ENCODE data around the gene P3H3.

The P3H3 gene

GRCh38 chr12:6827982-6828780 lies at the start of gene P3H3:
Gene P3H3, plus strand, starts transcription at chr12:6828407. Its CDS starts 34 bp downstream, at chr12:6828441.
- DNase-seq (ENCODE audit: low read depth in 2 of 2), result no peak

- peak; percentile 85 to 86 for DNase-seq (ENCODE audit: low read depth in 2 of 2)
Measured at GRCh38 chr12:6778574-6779550, 49.3 kb upstream of the P3H3 start.

GRCh38 chr12:6779708-6780432 lies 48.3 kb upstream of the P3H3 start:
- DNase-seq (ENCODE audit: low read depth in 2 of 2), result no peak

DNA sequence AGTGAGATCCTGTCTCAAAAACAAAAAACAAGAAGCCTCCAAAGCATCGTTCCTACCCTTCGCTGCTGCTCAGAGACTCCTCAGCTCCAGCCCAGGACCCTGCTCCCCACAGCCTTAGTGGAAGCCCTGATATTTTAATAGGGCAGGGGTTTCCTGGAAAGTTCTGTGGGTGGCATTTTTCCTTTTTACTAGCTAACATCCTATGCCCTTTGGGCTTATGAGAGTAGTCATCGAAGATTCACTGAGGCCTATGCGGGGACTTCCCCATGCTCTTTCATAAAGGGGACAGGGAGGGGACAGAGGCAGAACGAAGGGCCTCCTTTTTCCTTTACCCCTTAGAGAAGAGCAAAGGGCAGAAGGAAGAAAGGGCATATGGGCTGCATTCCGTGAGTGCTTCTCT lies 47.6 kb upstream of the P3H3 start:
- DNase-seq (ENCODE audit: low read depth in 2 of 2), result no peak

DNA sequence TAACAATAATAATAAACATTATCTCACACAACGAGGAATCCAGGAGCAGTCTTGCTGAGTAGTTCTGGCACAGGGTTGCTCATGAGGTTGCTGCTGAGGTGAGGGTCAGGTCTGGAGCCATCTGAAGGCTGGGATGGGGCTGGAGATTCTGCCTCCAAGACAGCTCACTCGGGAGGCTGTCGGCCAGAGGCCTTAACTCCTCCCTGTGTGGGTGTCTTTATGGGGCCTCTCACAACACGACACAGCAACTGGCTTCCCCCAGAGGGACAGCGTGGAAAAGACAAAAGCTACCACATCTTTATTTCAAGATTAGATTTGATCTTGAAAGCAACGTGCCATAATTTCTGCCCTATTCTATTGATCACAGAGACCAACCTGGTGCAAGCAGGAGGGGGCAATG lies 46.1 kb upstream of the P3H3 start:
- no peak for DNase-seq (ENCODE audit: low read depth in 2 of 2)

GRCh38 chr12:6782850-6783566 lies 45.2 kb upstream of the P3H3 start:
- no peak for DNase-seq (ENCODE audit: low read depth in 2 of 2)

- DNase-seq (ENCODE audit: low read depth in 2 of 2), result no peak
Measured at GRCh38 chr12:6783828-6784227, 44.4 kb upstream of the P3H3 start.

DNA sequence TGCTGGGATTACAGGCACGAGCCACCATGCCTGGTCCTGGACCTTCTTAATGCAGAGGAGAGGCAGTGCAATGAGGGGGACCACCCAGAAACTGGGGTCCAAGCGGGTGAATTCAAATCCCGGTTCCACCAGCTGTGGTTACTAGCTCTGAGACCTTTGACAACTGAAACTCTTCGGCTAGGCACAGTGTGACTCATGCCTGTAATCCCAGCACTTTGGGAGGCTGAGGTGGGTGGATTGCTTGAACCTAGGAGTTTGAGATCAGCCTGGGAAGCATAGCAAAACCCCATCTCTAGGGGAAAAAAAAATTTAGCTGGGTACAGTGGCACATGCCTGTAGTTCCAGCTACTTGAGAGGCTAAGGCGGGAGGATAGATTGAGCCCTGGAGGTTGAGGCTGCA lies 43.9 kb upstream of the P3H3 start:
- no peak for DNase-seq (ENCODE audit: low read depth in 2 of 2)

GRCh38 chr12:6784761-6785160 lies 43.4 kb upstream of the P3H3 start:
- no peak for DNase-seq (ENCODE audit: low read depth in 2 of 2)

DNA sequence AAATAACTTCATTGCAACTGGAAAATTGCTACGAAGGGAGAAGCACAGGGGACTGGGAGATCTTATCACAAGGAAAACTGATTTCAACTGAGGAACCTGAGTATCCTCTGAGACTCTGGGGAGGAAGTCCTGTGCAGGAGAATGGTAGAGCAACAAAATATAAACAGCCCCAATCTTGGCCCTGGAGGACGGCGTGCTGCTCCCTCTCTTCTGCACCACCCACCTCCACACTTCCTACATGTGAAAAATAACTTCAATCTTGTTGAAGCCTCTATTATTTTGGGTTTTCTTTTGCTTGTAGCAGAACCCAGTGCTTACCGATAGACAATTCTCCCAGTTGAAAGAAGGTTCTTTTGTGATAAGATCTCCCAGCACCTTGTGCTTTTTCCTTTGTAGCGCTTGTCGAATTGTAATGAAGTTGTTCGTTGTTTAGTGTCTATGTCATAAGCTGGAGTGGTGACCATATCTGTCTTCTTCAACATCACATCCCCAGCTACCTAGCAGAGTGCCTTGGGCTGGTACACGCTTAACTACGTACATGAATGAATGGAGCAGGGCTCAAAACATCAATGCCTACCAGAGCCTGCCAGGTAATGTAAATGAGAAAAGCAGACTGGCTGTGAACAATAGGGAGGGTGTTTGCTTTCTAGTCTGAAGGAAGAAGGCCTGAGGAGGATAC lies 41.7 kb upstream of the P3H3 start:
- no peak for DNase-seq (ENCODE audit: low read depth in 2 of 2)

DNA sequence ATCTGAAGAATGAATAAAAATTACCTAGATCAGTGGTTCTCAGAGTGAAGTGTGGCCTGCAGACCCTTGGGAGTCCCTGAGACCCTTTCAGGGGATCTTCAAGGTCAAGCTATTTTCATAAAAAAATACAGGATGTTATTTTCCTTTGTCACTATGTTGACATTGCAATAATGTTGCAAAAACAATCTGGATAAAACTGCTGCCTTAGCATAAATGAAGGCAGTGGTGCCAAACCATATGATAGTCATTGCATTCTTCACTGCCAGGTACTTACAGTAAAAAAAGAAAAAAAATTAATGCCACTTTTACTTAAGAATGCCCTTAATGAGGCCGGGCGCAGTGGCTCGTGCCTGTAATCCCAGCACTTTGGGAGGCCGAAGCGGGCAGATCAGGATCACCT lies 40.9 kb upstream of the P3H3 start:
- no peak for DNase-seq (ENCODE audit: low read depth in 2 of 2)

DNA sequence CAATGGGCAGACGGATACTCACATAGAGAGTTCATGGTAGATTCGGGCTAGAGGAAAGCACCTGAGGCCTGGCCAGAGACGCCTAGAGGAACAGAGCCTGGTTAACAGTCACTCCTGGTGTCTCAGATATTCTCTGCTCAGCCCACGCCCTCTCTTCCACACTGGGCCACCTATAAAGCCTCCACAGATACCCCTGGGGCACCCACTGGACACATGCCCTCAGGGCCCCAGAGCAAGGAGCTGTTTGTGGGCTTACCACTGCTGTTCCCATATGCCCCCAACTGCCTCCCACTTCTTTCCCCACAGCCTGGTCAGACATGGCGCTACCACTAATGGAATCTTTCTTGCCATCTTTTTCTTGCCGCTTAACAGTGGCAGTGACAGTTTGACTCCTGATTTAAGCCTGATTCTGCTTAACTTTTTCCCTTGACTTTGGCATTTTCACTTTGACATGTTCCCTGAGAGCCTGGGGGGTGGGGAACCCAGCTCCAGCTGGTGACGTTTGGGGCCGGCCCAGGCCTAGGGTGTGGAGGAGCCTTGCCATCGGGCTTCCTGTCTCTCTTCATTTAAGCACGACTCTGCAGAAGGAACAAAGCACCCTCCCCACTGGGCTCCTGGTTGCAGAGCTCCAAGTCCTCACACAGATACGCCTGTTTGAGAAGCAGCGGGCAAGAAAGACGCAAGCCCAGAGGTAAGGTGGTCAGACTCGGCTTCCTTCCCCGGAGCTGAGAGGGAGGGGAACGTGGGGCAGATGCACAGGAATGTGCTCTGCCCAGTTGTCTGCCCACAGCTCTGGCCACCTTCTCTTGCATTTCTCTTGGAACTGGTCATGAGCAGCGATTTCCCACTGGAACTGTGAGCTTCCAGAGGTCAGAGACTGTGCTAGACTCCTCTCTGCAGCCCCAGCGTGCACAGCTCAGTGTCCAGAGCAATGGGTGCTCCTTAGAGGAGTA lies 39.0 kb upstream of the P3H3 start, which contains the start of gene CD4:
TSS of gene CD4 (plus strand) at position 557 of the 953 bp plus-strand sequence. CDS start 10,611 bp downstream, outside the sequence.
- DNase-seq (ENCODE audit: low read depth in 2 of 2), result no peak

DNA sequence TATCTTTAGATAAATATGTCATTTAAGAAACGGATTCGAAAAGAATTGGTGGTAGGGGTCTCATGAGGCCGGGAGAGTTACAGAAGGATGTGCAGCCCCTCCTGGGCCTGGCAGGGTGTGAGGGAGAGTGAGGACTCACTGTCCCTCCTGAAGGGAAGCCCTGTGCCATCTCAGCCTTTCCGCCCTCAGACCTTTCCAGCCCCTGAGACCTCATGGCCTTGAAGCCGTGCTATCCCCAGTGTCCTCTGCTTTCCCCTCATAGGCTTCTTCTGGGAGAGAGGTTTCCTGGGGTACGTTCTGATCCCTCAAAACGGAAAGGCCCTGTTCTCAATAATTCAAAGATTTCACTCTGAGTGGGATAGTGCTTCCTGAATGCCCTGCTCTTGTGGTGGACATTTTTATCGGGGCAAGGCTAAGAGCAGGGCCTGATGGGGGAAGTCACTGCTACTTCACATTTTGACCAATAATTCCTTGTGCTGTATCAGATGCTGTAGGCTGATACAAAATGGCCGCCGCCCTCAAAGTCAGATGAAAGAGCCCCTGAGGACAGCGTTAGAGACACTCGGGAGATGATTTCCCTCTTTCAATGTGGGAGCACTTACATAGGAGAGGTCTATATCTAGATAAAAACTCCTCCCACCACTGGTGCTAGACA lies 37.6 kb upstream of the P3H3 start:
- DNase-seq (ENCODE audit: low read depth in 2 of 2), result no peak

- no peak for DNase-seq (ENCODE audit: low read depth in 2 of 2)
Measured at GRCh38 chr12:6791931-6792520, 36.2 kb upstream of the P3H3 start.

GRCh38 chr12:6792522-6793201 lies 35.5 kb upstream of the P3H3 start:
- no peak for DNase-seq (ENCODE audit: low read depth in 2 of 2)

DNA sequence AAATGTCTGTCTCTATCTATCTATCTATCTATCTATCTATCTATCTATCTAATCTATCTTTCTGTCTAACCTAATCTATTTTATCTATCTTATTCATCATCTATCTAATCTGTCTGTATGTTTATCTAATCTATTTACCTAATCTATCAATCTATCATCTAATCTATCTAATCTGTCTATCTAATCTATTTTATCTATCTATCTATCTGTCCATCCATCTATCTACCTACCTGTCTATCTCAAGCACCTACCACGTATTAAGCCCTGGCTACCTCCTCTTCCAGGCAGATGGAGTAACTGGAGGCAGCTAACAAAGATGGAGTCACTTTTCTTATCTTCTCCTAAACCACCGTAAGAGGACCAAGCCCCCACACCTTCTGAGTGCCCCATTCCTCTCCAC lies 33.1 kb upstream of the P3H3 start:
- no peak for DNase-seq (ENCODE audit: low read depth in 2 of 2)

DNA sequence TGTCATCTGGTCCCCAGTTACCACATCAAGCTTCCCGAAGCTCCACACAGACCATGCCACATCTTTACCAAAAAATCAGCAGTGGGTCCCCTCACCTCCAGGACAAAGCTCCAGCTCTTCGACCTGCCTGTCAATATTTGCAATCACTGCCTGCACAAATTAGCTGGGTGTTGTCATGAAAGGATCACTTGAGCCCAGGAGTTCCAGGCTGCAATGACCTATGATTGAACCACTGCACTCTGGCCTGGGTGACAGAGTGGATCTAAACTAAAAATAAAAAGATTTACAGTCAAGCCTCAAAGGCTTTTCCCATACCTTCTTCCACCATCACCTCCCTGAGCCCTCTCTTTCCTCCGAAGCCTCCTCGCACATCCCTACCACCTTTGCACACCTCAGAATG lies 31.6 kb upstream of the P3H3 start:
- no peak for DNase-seq (ENCODE audit: low read depth in 2 of 2)

- DNase-seq (ENCODE audit: low read depth in 2 of 2), result no peak
Measured at GRCh38 chr12:6799147-6799546, 29.1 kb upstream of the P3H3 start.

All from stimulated activated CD8-positive, alpha-beta memory T cell treated with anti-CD3 and anti-CD28 coated beads, Interleukin-2, amount 100 ng/mL, for 48 hours (primary cell).